ENCODE data around the gene PDF.
A peak's percentile ranks its signal among the peaks of the same experiment; 100 is the strongest.

The PDF gene

DNA sequence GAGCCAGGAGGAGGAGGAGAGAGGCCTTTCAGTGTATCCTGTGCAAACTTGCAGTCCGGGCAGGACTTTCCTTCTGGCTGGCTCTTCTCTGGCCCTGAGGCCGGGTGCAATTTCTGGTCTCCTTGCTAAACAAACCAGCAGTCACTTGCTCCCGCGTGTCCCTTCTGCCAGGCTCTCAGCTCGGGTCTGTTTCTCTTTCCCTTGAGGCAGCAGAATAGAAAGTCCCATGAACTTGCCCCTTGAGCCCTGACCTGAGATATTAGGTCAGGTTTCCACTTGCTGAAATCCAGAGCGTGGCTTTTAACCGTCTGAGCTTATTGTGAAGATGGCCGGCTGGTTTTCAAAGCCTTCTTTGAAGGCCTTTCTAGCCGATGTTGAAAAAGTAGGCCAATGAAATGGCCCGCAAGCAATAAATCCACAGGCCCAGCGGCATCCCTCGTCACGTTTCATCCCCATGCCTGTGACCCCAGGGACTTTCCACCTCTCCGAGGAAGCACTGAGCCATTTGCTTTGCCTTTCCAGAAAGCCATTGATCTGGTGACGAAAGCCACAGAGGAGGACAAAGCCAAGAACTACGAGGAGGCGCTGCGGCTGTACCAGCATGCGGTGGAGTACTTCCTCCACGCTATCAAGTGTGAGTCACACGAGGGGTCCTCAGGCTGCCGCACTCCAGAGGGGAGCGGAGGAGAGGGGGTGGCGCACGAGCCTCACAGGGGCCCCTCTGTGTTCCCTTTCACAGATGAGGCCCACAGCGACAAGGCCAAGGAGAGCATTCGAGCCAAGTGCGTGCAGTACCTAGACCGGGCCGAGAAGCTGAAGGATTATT, 14.7 kb downstream of the PDF start:
- Histone ChIP-seq H3K9ac (ENCODE audit: insufficient read length, low read depth) (no peak overlapping the region), H3K9me3 (ENCODE audit: insufficient read depth, low read length) (no peaks in the 10 kb centered on the region), H3K27me3 (ENCODE audit: insufficient read depth, insufficient read length) (no peaks in the 10 kb centered on the region), H3K4me3 (ENCODE audit: insufficient read length, low read depth) (no peak overlapping the region), H3K36me3 (ENCODE audit: insufficient read depth, insufficient read length, low read length) (peaks cover 77% of the 10 kb centered on the region), H3K4me1 (ENCODE audit: insufficient read depth, insufficient read length) (no peaks in the 10 kb centered on the region)
- no peak for TF ChIP-seq ZNF274 (IDR thresholded peaks at IDR 0.05; ENCODE audit: low read depth, low read length)
- TF ChIP-seq SUZ12 (IDR thresholded peaks at IDR 0.05; ENCODE audit: extremely low read depth, insufficient read depth, insufficient read length) = no peak
- TF ChIP-seq YY1 (IDR thresholded peaks at IDR 0.05; ENCODE audit: insufficient read depth, insufficient read length) = no peak
- DNase-seq (ENCODE audit: low read depth, low spot score) = no peak

DNA sequence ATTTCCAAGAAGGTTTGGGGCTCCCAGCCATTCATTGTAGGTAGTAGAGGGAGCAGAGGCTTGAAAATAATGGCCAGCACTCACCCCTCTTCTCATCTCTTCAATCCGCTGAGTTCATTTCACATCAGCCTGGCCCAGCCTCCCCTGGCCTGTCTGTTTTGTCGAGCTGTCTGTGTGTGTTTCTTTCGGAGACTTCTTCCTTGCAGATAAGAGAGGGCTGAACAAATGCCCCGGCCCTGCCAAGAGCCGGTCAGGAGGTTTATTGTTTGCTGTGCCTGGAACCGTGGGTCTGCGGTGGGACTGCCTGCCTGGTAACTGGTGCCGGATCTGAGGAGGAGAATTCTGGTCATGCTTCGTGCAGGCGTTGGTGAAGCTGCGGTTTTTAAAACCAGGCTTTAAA, 15.9 kb downstream of the PDF start:
- Histone ChIP-seq H3K9ac (ENCODE audit: insufficient read length, low read depth) (peak overlapping the region; percentile 13), H3K36me3 (ENCODE audit: insufficient read depth, insufficient read length, low read length) (peaks cover 65% of the 10 kb centered on the region), H3K4me3 (ENCODE audit: insufficient read length, low read depth) (no peak overlapping the region), H3K9me3 (ENCODE audit: insufficient read depth, low read length) (no peaks in the 10 kb centered on the region), H3K4me1 (ENCODE audit: insufficient read depth, insufficient read length) (no peaks in the 10 kb centered on the region), H3K27me3 (ENCODE audit: insufficient read depth, insufficient read length) (no peaks in the 10 kb centered on the region)
- no peak for DNase-seq (ENCODE audit: low read depth, low spot score)
- TF ChIP-seq YY1 (IDR thresholded peaks at IDR 0.05; ENCODE audit: insufficient read depth, insufficient read length) (no peak), ZNF274 (IDR thresholded peaks at IDR 0.05; ENCODE audit: low read depth, low read length) (no peak), SUZ12 (IDR thresholded peaks at IDR 0.05; ENCODE audit: extremely low read depth, insufficient read depth, insufficient read length) (no peak)

- H3K27me3 ChIP-seq (ENCODE audit: insufficient read depth, insufficient read length) = no peaks in the 10 kb centered on the region
- H3K4me3 ChIP-seq (ENCODE audit: insufficient read length, low read depth) = no peak overlapping the region
- no peak for TF ChIP-seq ZNF274 (IDR thresholded peaks at IDR 0.05; ENCODE audit: low read depth, low read length)
- no peak for TF ChIP-seq SUZ12 (IDR thresholded peaks at IDR 0.05; ENCODE audit: extremely low read depth, insufficient read depth, insufficient read length)
- TF ChIP-seq YY1 (IDR thresholded peaks at IDR 0.05; ENCODE audit: insufficient read depth, insufficient read length) = no peak
- H3K4me1 ChIP-seq (ENCODE audit: insufficient read depth, insufficient read length) = no peaks in the 10 kb centered on the region
- H3K9ac ChIP-seq (ENCODE audit: insufficient read length, low read depth) = no peak overlapping the region
- peaks cover 54% of the 10 kb centered on the region for H3K36me3 ChIP-seq (ENCODE audit: insufficient read depth, insufficient read length, low read length)
- no peak for DNase-seq (ENCODE audit: low read depth, low spot score)
- no peaks in the 10 kb centered on the region for H3K9me3 ChIP-seq (ENCODE audit: insufficient read depth, low read length)
These were observed 16.9 kb downstream of the PDF start for GRCh38 chr16:69313469-69313868.

DNA sequence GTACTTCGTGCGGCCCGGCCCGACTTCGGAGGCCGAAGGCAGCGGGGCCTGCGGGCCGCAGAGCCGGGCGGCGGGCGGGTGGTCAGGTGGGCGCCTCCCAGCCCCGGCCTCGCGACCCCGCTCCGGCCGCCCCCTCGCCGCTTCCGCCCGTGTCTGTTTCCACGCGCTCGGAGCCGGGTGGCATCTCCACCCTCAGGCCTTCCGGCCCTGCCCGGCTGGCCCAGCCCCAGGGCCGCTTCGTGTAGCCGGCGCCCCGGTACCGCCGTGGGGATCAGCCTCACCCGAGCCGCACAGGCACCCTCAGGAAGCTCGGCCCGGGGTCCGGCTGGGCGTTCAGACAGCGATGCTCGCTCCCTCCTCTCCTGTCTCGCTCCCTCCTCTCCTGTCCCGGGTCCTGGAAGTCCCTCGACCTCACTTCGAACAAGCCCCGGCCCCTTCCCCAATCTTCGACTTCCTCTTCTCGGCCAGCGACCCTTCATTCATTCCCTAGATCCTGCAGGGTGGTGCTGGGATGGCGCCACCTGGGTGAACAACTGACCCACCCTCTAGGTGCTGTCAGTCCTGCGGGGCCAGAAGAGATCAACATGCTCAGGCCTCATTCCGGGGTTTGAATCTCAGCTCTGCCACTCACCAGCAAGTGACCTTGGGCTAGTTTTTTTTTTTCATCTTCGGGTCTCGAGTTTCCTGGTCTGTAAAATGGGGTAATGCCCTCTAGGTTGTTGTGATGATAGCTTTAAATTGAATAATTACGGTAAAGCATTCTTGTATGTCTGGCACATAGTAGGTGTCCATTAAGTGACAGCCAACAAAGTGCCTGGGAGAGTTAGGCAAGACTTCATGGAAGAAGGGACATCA, 18.6 kb downstream of the PDF start:
- Histone ChIP-seq H3K4me1 (ENCODE audit: insufficient read depth, insufficient read length) (no peaks in the 10 kb centered on the region), H3K9ac (ENCODE audit: insufficient read length, low read depth) (peak overlapping the region; percentile 94)
- no peak for DNase-seq (ENCODE audit: low read depth, low spot score)

DNA sequence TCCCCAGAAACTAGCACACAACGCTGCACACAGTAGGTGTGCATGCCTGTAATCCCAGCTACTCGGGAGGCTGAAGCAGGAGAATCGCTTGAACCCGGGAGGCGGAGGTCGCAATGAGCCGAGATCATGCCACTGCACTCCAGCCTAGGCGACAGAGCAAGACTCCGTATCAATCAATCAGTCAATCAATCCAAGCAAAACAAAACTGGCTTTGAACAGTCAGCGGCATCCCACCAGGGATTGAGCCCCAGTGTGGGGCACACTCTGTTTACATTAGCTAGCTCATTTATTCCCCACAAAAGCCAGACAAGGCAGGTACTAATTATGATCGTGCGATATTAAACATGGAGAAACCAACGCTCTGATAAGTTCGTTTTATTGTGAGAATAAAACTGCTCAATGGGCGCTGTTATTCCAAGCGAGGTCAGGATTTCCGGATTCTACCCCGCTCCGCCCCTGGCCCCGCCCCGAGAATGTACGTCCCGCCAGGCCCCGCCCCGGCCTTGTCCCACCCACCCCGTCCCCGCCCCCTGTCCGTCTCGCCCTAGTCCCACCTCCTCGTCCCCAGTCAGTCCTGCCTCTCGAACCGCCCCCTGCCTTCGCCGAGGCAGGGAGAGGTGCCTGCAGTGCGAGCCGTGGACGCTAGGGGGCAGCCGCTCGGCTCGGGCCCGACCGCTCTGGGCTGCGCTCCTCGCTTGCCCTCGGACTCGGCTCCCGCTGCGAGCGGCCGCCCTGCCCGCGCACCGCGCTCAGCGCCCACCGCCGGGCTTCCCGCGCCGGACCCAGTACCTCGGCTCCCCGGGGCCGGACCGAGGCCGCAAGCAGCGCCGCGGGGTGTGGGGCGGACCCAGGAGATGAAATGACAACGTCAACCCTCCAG, 19.5 kb downstream of the PDF start, which contains the start of gene VPS4A:
Gene VPS4A, plus strand, starts transcription at position 698 of the 880 bp plus-strand sequence. Its CDS starts 162 bp downstream, at position 860.
- no peaks in the 10 kb centered on the region for H3K27me3 ChIP-seq (ENCODE audit: insufficient read depth, insufficient read length)
- peak within 1 kb of the TSS; percentile 94 for H3K9ac ChIP-seq (ENCODE audit: insufficient read length, low read depth)
- TF ChIP-seq SUZ12 (IDR thresholded peaks at IDR 0.05; ENCODE audit: extremely low read depth, insufficient read depth, insufficient read length) = no peak
- TF ChIP-seq YY1 (IDR thresholded peaks at IDR 0.05; ENCODE audit: insufficient read depth, insufficient read length) = no peak
- TF ChIP-seq ZNF274 (IDR thresholded peaks at IDR 0.05; ENCODE audit: low read depth, low read length) = no peak
- H3K36me3 ChIP-seq (ENCODE audit: insufficient read depth, insufficient read length, low read length) = peaks cover 30% of the 10 kb centered on the region
- H3K4me3 ChIP-seq (ENCODE audit: insufficient read length, low read depth) = peak within 1 kb of the TSS; percentile 89
- no peaks in the 10 kb centered on the region for H3K9me3 ChIP-seq (ENCODE audit: insufficient read depth, low read length)
- H3K4me1 ChIP-seq (ENCODE audit: insufficient read depth, insufficient read length) = no peaks in the 10 kb centered on the region
- DNase-seq (ENCODE audit: low read depth, low spot score) = peak; percentile 93

More for the DNA sequence above, 18.6 kb downstream of the PDF start:
- TF ChIP-seq SUZ12 (IDR thresholded peaks at IDR 0.05; ENCODE audit: extremely low read depth, insufficient read depth, insufficient read length) (no peak), YY1 (IDR thresholded peaks at IDR 0.05; ENCODE audit: insufficient read depth, insufficient read length) (no peak), ZNF274 (IDR thresholded peaks at IDR 0.05; ENCODE audit: low read depth, low read length) (no peak)
- Histone ChIP-seq H3K4me3 (ENCODE audit: insufficient read length, low read depth) (peak overlapping the region; percentile 89), H3K36me3 (ENCODE audit: insufficient read depth, insufficient read length, low read length) (peaks cover 39% of the 10 kb centered on the region), H3K27me3 (ENCODE audit: insufficient read depth, insufficient read length) (no peaks in the 10 kb centered on the region), H3K9me3 (ENCODE audit: insufficient read depth, low read length) (no peaks in the 10 kb centered on the region)

- DNase-seq (ENCODE audit: low read depth, low spot score) = no peak
- no peaks in the 10 kb centered on the region for H3K27me3 ChIP-seq (ENCODE audit: insufficient read depth, insufficient read length)
- no peaks in the 10 kb centered on the region for H3K9me3 ChIP-seq (ENCODE audit: insufficient read depth, low read length)
- TF ChIP-seq ZNF274 (IDR thresholded peaks at IDR 0.05; ENCODE audit: low read depth, low read length) (no peak), SUZ12 (IDR thresholded peaks at IDR 0.05; ENCODE audit: extremely low read depth, insufficient read depth, insufficient read length) (no peak), YY1 (IDR thresholded peaks at IDR 0.05; ENCODE audit: insufficient read depth, insufficient read length) (no peak)
- H3K9ac ChIP-seq (ENCODE audit: insufficient read length, low read depth) = no peak overlapping the region
- H3K36me3 ChIP-seq (ENCODE audit: insufficient read depth, insufficient read length, low read length) = peaks cover 25% of the 10 kb centered on the region
- no peaks in the 10 kb centered on the region for H3K4me1 ChIP-seq (ENCODE audit: insufficient read depth, insufficient read length)
- H3K4me3 ChIP-seq (ENCODE audit: insufficient read length, low read depth) = no peak overlapping the region
These were observed 21.1 kb downstream of the PDF start for GRCh38 chr16:69309316-69309715.
